ENCODE measurements around the gene AGAP3. TPM values are rescaled to one million over a fixed set of nuclear protein-coding genes. Genes with fewer than 3 reads are reported as not detected.

AGAP3 gene
- polyA plus RNA-seq, 1 experiment, result 52.1 TPM

- no peak for DNase-seq (ENCODE audit: low read depth)
These were observed 26.7 kb upstream of the AGAP3 start, which contains the start of gene SLC4A2 for GRCh38 chr7:151059367-151060112. Gene SLC4A2 (plus strand): TSS chr7:151059589. CDS start chr7:151061988, 2,399 bp downstream.

GRCh38 chr7:151060113-151060415, 26.2 kb upstream of the AGAP3 start:
- POLR2A ChIA-PET, result no interaction called here
- H3K27me3 ChIP-seq (ENCODE audit: control insufficient read depth, insufficient read depth, low read length), result no peaks in the 10 kb centered on the region
- H3K36me3 ChIP-seq (ENCODE audit: control insufficient read depth, insufficient read depth, low read length), result peaks cover 8% of the 10 kb centered on the region
- TF ChIP-seq CTCF (IDR thresholded peaks at IDR 0.05; ENCODE audit: insufficient read depth, low read depth, low read length), result no peak
- no peak for DNase-seq (ENCODE audit: low read depth)
- H3K4me3 ChIP-seq (ENCODE audit: low read depth, low read length), result peak overlapping the region; percentile 76
- CTCF ChIA-PET, result interaction anchor here (0.7 to 2.5 kb wide), 8 partner anchors 11 to 79 kb away, joined by 3 to 6 read pairs (median 4); partner anchors contain the start of gene FASTK

More at GRCh38 chr7:151059367-151060112, 26.7 kb upstream of the AGAP3 start, which contains the start of gene SLC4A2:
- no peaks in the 10 kb centered on the region for H3K27me3 ChIP-seq (ENCODE audit: control insufficient read depth, insufficient read depth, low read length)
- ChIA-PET CTCF (interaction anchor here (0.7 to 2.5 kb wide), 10 partner anchors 12 to 80 kb away, joined by 3 to 7 read pairs (median 4); partner anchors contain the start of gene FASTK), POLR2A (no interaction called here)
- H3K36me3 ChIP-seq (ENCODE audit: control insufficient read depth, insufficient read depth, low read length), result peaks cover 4% of the 10 kb centered on the region
- peak within 1 kb of the TSS; percentile 76 for H3K4me3 ChIP-seq (ENCODE audit: low read depth, low read length)
- TF ChIP-seq CTCF (IDR thresholded peaks at IDR 0.05; ENCODE audit: insufficient read depth, low read depth, low read length), result peak; percentile 59

- Histone ChIP-seq H3K4me3 (ENCODE audit: low read depth, low read length) (peak overlapping the region; percentile 76), H3K36me3 (ENCODE audit: control insufficient read depth, insufficient read depth, low read length) (peaks cover 13% of the 10 kb centered on the region), H3K27me3 (ENCODE audit: control insufficient read depth, insufficient read depth, low read length) (no peaks in the 10 kb centered on the region)
- ChIA-PET CTCF (interaction anchor here (0.6 to 2.5 kb wide), 14 partner anchors 11 to 79 kb away, joined by 3 to 6 read pairs (median 3); partner anchors contain the start of gene FASTK), POLR2A (no interaction called here)
- DNase-seq (ENCODE audit: low read depth), result no peak
- TF ChIP-seq CTCF (IDR thresholded peaks at IDR 0.05; ENCODE audit: insufficient read depth, low read depth, low read length), result no peak
These were observed 25.7 kb upstream of the AGAP3 start for GRCh38 chr7:151060416-151061212.

GRCh38 chr7:151061213-151062110, 24.8 kb upstream of the AGAP3 start:
- DNase-seq (ENCODE audit: low read depth), result no peak
- CTCF ChIA-PET, result interaction anchor here (0.9 to 2.5 kb wide), 9 partner anchors 15 to 53 kb away, joined by 3 to 6 read pairs (median 3); partner anchors contain the start of gene FASTK
- peak overlapping the region; percentile 76; the same call in 1 of the 2 replicates for H3K4me3 ChIP-seq (ENCODE audit: low read depth, low read length)
- H3K36me3 ChIP-seq (ENCODE audit: control insufficient read depth, insufficient read depth, low read length), result peaks cover 17% of the 10 kb centered on the region
- no peak for TF ChIP-seq CTCF (IDR thresholded peaks at IDR 0.05; ENCODE audit: insufficient read depth, low read depth, low read length)
- POLR2A ChIA-PET, result no interaction called here
- no peaks in the 10 kb centered on the region for H3K27me3 ChIP-seq (ENCODE audit: control insufficient read depth, insufficient read depth, low read length)

Measured in BJ (cell line).